ENCODE measurements around the gene PDE8A.

DNA sequence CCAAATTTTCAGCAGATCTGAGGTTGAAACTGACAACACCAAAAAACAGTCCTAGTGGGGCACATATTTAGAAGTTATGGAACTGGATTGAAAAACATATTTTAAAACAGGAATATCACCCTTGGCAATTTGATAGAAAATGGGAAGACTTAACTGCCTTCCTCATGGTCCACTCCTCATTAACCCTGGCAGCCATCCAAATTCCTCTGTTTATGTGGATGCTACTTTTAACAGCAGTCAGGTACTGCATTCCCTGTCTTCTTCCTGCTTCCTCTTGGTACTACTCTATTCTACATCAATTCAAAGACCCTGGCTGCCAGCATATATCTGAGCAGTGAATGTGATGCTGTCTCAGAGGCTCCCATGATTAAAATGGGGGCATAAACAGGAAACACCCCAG, 54.3 kb downstream of the PDE8A start:
- TF ChIP-seq CTCF (conservative IDR thresholded peaks at IDR 0.05), result no peak
- TF ChIP-seq ZFX (IDR thresholded peaks at IDR 0.05), result no peak

All from C4-2B (cell line).